ENCODE data around the gene CSRP1. TPM values are rescaled to one million over a fixed set of nuclear protein-coding genes. Genes with fewer than 3 reads are reported as not detected.

CSRP1 gene
- total RNA-seq, 3 donors from 2014 or later, result 150 to 1,587 (median 214) TPM

DNA sequence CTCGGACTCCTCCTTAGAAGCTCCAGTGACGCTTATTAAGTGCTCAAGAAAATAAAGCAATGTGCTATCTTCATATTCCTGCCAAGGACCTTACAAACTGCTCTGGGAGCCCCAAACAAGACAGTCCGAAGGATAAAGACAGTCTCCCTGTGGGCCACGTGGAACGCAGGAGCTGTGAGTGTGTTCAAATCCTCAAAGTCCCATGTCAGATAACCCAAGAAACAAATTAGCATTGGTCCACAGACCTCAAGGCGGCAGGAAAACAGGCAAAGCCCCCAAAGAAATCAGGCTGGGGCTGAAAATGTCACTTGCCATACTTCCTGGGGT is 29.0 kb upstream of the CSRP1 start:
- ATAC-seq (no peak), DNase-seq (no peak)
- TF ChIP-seq CTCF (IDR thresholded peaks at IDR 0.05), result no peak
- peaks cover 16% of the 10 kb centered on the region for H3K4me1 ChIP-seq (ENCODE audit: low read depth)
- no peaks in the 10 kb centered on the region for H3K36me3 ChIP-seq (ENCODE audit: low read depth)
- H3K4me3 ChIP-seq, result no peak overlapping the region
- intact Hi-C loops (cut with DNase I, micrococcal nuclease), result no loop called here
- no peaks in the 10 kb centered on the region for H3K9me3 ChIP-seq

DNA sequence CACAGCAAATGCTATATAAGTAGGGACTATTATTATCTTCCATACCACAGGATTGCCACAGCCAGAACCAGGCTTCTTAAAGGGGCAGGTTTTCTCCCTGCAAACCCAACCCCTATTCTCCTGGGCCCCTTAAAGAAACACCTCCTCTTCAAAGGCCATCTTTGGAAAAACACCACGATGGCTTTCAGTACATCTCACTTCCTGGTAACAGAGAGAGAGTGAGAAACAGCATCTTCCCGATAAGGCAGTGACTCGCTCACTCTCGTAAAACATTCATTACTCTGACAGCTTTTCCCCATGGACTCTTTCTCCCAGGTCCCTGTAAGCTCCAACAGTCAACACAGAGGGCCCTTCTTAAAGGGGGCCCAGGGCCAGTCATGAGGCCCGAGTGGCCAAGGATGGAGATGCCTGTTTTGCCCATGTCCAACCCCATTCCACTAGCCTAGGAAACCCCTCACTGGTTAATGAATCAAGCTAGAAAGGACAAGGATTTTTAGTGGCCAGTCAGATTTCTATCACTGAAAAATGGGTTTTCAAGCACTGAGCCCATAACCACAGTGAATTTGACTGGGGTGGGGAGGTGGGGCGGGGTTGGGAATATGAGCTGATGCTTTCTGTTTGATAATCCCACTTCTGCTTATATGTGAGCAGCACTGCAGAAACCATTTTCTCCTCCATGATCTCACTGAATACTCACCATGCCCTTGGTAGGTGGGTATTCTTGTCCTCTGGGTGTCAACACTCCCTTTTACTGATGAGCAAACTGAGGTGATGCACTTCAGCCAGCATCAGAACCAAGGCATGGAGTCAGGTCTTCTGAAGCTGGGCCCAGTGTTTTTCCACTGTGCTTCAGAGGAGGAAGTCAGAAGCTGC is 28.4 kb upstream of the CSRP1 start:
- Histone ChIP-seq H3K36me3 (ENCODE audit: low read depth) (no peaks in the 10 kb centered on the region), H3K4me3 (no peak overlapping the region), H3K4me1 (ENCODE audit: low read depth) (peaks cover 16% of the 10 kb centered on the region), H3K9me3 (no peaks in the 10 kb centered on the region)
- intact Hi-C loops (cut with DNase I, micrococcal nuclease), result no loop called here
- ATAC-seq (peak; percentile 16), DNase-seq (no peak)
- TF ChIP-seq CTCF (IDR thresholded peaks at IDR 0.05), result no peak

GRCh38 chr1:201533836-201534235 is 26.9 kb upstream of the CSRP1 start:
- H3K9me3 ChIP-seq, result no peaks in the 10 kb centered on the region
- H3K4me1 ChIP-seq (ENCODE audit: low read depth), result peaks cover 8% of the 10 kb centered on the region
- no peak for ATAC-seq
- H3K36me3 ChIP-seq (ENCODE audit: low read depth), result no peaks in the 10 kb centered on the region
- intact Hi-C loops (cut with DNase I, micrococcal nuclease), result no loop called here
- no peak for DNase-seq
- no peak overlapping the region for H3K4me3 ChIP-seq
- TF ChIP-seq CTCF (IDR thresholded peaks at IDR 0.05), result no peak

- Histone ChIP-seq H3K9me3 (no peaks in the 10 kb centered on the region), H3K36me3 (ENCODE audit: low read depth) (no peaks in the 10 kb centered on the region), H3K4me1 (ENCODE audit: low read depth) (no peaks in the 10 kb centered on the region), H3K4me3 (no peak overlapping the region)
- TF ChIP-seq CTCF (IDR thresholded peaks at IDR 0.05), result no peak
- ATAC-seq (no peak), DNase-seq (no peak)
- intact Hi-C loops (cut with DNase I, micrococcal nuclease), result no loop called here
Measured at GRCh38 chr1:201531551-201532425, 24.9 kb upstream of the CSRP1 start.

DNA sequence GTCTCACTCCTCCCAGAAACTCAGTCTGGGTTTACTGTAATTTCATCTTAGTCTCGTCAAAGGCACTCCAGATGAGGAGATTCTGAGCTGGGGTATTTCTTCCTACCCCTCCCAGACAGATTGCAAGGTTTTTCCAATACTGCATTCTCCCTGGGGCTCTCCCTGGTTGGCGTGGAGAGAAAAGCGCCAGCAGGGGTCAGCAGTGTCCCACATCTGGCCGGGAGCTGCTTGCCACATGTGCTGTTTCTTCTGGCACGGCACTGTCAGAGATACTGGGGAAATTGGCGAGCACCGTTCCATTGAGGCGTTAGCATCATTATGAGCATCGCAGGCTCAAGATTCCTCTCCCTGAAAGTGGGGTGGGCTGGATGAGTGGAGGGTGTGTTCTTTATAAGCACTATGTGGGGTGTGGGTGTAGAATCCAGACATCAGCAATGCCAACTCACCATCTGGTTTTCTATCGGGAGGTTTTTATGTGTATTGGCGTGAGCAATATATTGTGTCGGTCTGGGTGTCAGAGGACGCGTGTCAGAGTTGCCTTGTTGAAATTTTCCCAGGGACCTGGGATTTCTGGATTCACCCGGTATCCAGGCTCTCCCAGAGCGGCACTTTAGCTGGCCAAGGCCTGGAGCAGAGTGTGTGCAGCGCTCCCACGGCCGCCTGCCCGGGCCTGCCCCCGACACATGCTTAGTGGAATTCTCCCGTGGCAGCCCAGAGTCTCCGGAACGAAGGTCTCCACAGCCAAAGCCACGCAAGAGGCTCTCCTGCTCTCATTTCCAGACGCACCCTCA is 24.0 kb upstream of the CSRP1 start:
- TF ChIP-seq CTCF (IDR thresholded peaks at IDR 0.05), result no peak
- Histone ChIP-seq H3K4me1 (ENCODE audit: low read depth) (no peaks in the 10 kb centered on the region), H3K9me3 (no peaks in the 10 kb centered on the region), H3K4me3 (no peak overlapping the region), H3K36me3 (ENCODE audit: low read depth) (no peaks in the 10 kb centered on the region)
- DNase-seq (peak; percentile 75 to 85 (median 77)), ATAC-seq (peak; percentile 80)
- intact Hi-C loops (cut with DNase I, micrococcal nuclease), result no loop called here

Measured in mucosa of descending colon (tissue), 3 donors.